Sigmoid colon (tissue), 4 donors: Measurements from ENCODE around the gene NEURL4.

Experiments used
- CTCF ChIP-seq, 4 experiments: fragments of 450-650 bp in 3 of 4; fragments of 200-600 bp in 1 of 4; IDR thresholded peaks; one replicate each; pipeline ENCODE4 v1.5.1; 2016 to 2019; ENCODE audit warnings: antibody characterized with exemption in 4 of 4, mild to moderate bottlenecking in 3 of 4, moderate library complexity in 2 of 4
- EP300 ChIP-seq, 4 donors: sonication (generic); formaldehyde crosslinking; IDR thresholded peaks; one replicate each; pipeline ENCODE4 v1.6.1; 2017; ENCODE audit warnings: antibody characterized with exemption in 4 of 4
- POLR2A ChIP-seq, 2 donors: fragments of 450-650 bp; IDR thresholded peaks; one replicate each; pipeline ENCODE4 v1.6.1; 2016; ENCODE audit warnings: antibody characterized with exemption in 2 of 2, mild to moderate bottlenecking in 2 of 2, moderate library complexity in 2 of 2
- POLR2AphosphoS5 ChIP-seq, 4 donors: sonication (generic); formaldehyde crosslinking; IDR thresholded peaks; one replicate each; pipeline ENCODE4 v1.6.1; 2017; ENCODE audit warnings: antibody characterized with exemption in 4 of 4

GRCh38 chr17:7357381-7357780, 28.2 kb upstream of the NEURL4 start:
- TF ChIP-seq CTCF (IDR thresholded peaks at IDR 0.05) (no peak), POLR2A (IDR thresholded peaks at IDR 0.05) (no peak), EP300 (IDR thresholded peaks at IDR 0.05) (no peak), POLR2AphosphoS5 (IDR thresholded peaks at IDR 0.05) (no peak)
